OCI-LY3 (cell line): ENCODE measurements around the gene SPOCK1.

Experiments
- H2AFZ ChIP-seq: fragments of 200-600, 300-600 bp; shearing (Covaris generic); 2 replicates; pipeline ENCODE4 v1.6.0; 2014; ENCODE audit warnings: antibody characterized with exemption, low read depth, low read length
- H3K27ac ChIP-seq: fragments of 200-600, 300-600 bp; sonication (generic); 2 replicates; pipeline ENCODE4 v1.5.1; 2014; ENCODE audit warnings: mild to moderate bottlenecking, low read length, moderate library complexity, mixed read lengths
- H3K27me3 ChIP-seq: fragments of 200-600, 300-600 bp; sonication (generic); 2 replicates; pipeline ENCODE4 v1.6.1; 2014; ENCODE audit warnings: low read depth, low read length, mixed read lengths
- H3K36me3 ChIP-seq: fragments of 200-600, 300-600 bp; sonication (generic); replicated peaks from 2 replicates; pipeline ENCODE3; 2014; ENCODE audit warnings: low read depth, low read length, mixed read lengths
- H3K4me1 ChIP-seq: fragments of 300-600, 200-600 bp; sonication (generic); 2 replicates; pipeline ENCODE4 v1.6.1; 2014; ENCODE audit warnings: low read length, mixed read lengths
- H3K4me2 ChIP-seq: fragments of 200-600, 300-600 bp; sonication (generic); 2 replicates; pipeline ENCODE4 v1.6.1; 2014; ENCODE audit warnings: low read length, mixed read lengths
- H3K4me3 ChIP-seq: fragments of 300-600, 200-600 bp; sonication (generic); 2 replicates; pipeline ENCODE4 v1.5.1; 2014; ENCODE audit warnings: antibody characterized with exemption, mild to moderate bottlenecking, low read length, moderate library complexity
- H3K79me2 ChIP-seq: fragments of 300-600, 200-600 bp; shearing (Covaris generic); 2 replicates; pipeline ENCODE4 v1.6.1; 2014; ENCODE audit warnings: mild to moderate bottlenecking, low read length, mixed read lengths
- H3K9ac ChIP-seq: fragments of 300-600, 200-600 bp; shearing (Covaris generic); 2 replicates; pipeline ENCODE4 v1.6.0; 2014; ENCODE audit warnings: mild to moderate bottlenecking, low read length, moderate library complexity
- H3K9me3 ChIP-seq: fragments of 200-600, 300-600 bp; shearing (Covaris generic); 2 replicates; pipeline ENCODE4 v1.6.1; 2014; ENCODE audit warnings: low read length, mixed read lengths; ENCODE audit not compliant: insufficient read depth
- H4K20me1 ChIP-seq: fragments of 200-600, 300-600 bp; sonication (generic); 2 replicates; pipeline ENCODE4 v1.6.1; 2016; ENCODE audit warnings: low read length, mixed read lengths; ENCODE audit not compliant: insufficient read depth
- EZH2phosphoT487 ChIP-seq: fragments of 200-600 bp; shearing (Covaris generic); IDR thresholded peaks from 2 replicates; pipeline ENCODE4 v1.6.1; 2018; ENCODE audit warnings: antibody characterized with exemption, mixed run types, low read depth
- TF ChIP-seq, protein P1 (sequence below): fragments of 200-600, 300-600 bp; sonication (generic); IDR thresholded peaks from 2 replicates; pipeline ENCODE4 v1.5.1; 2014; ENCODE audit warnings: antibody characterized with exemption, low read length, low read depth

The SPOCK1 gene

DNA sequence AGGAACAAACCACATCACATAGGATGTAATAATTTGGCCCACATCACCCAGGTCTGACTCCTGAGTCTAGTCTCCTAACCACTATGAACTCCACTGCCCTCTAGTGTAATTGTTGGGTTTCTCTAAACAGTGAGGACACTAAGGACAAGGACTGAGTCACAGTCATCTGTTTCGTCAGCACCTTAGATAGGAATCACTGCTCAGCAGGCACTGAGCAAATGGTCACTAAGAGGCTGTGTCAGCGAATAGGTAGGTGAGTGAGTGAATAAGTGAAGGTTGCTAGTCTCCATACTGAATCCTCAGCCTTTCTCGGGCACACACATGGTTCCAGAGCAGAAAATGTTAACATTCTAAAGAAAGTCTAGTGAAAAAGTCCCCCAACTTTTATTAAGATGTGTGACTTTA is 278.6 kb downstream of the SPOCK1 start:
- Histone ChIP-seq H3K27me3 (no peaks in the 10 kb centered on the region), H3K4me2 (no peak overlapping the region), H3K9ac (no peak overlapping the region), H3K9me3 (no peaks in the 10 kb centered on the region), H3K36me3 (no peaks in the 10 kb centered on the region), H2AFZ (no peak overlapping the region), H3K4me3 (no peak overlapping the region), H3K27ac (no peak overlapping the region), H3K4me1 (no peaks in the 10 kb centered on the region), H4K20me1 (no peaks in the 10 kb centered on the region), H3K79me2 (no peaks in the 10 kb centered on the region)
- TF ChIP-seq EZH2phosphoT487, result no peak
- TF ChIP-seq, protein P1, sequence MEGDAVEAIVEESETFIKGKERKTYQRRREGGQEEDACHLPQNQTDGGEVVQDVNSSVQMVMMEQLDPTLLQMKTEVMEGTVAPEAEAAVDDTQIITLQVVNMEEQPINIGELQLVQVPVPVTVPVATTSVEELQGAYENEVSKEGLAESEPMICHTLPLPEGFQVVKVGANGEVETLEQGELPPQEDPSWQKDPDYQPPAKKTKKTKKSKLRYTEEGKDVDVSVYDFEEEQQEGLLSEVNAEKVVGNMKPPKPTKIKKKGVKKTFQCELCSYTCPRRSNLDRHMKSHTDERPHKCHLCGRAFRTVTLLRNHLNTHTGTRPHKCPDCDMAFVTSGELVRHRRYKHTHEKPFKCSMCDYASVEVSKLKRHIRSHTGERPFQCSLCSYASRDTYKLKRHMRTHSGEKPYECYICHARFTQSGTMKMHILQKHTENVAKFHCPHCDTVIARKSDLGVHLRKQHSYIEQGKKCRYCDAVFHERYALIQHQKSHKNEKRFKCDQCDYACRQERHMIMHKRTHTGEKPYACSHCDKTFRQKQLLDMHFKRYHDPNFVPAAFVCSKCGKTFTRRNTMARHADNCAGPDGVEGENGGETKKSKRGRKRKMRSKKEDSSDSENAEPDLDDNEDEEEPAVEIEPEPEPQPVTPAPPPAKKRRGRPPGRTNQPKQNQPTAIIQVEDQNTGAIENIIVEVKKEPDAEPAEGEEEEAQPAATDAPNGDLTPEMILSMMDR, result peak; percentile 39

DNA sequence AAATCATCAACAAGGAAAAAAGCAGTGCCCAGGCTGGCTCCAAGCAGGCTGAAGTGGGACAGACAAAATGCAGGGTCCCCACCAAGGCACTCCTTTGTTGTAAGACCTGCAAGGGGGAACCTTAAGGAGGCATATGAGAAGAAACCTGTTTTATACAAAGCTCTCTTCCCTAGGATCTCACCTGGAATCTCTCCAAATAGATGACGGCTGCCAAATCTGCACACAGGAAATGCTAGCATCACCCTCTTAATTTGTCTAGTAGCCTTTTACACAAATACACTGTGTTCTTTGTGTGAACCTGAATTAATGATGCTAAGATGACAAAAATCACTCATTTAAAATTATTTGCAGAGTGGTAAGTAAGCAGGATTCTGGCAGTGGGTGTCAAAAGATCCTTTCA is 280.2 kb downstream of the SPOCK1 start:
- Histone ChIP-seq H4K20me1 (no peaks in the 10 kb centered on the region), H2AFZ (no peak overlapping the region), H3K9me3 (no peaks in the 10 kb centered on the region), H3K9ac (no peak overlapping the region), H3K4me3 (no peak overlapping the region), H3K27me3 (no peaks in the 10 kb centered on the region), H3K79me2 (no peaks in the 10 kb centered on the region), H3K27ac (no peak overlapping the region), H3K4me2 (no peak overlapping the region), H3K4me1 (no peaks in the 10 kb centered on the region), H3K36me3 (no peaks in the 10 kb centered on the region)
- TF ChIP-seq EZH2phosphoT487, result no peak
- TF ChIP-seq, protein P1, result no peak

DNA sequence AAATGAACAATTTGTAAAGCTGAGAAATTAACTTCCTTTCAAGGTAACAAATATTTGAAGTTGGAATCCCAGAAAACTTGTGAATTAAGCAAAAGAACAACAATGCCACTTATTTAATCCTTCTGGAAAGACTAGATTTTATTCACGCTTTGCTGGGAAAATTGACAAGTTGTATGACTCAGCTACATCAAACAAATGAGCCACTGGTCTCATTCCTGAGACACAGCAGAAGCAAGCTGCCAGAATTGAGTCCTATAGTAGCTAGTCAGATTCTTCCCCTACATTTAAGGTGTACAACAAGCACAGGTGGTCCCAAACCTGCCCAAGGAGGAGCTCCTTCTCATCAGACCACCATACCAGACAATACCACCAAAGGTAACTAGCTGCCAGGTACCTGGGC is 280.7 kb downstream of the SPOCK1 start:
- Histone ChIP-seq H3K9ac (no peak overlapping the region), H3K27me3 (no peaks in the 10 kb centered on the region), H3K27ac (no peak overlapping the region), H3K9me3 (no peaks in the 10 kb centered on the region), H3K4me1 (no peaks in the 10 kb centered on the region), H3K4me3 (no peak overlapping the region), H3K4me2 (no peak overlapping the region), H3K36me3 (no peaks in the 10 kb centered on the region), H2AFZ (no peak overlapping the region), H3K79me2 (no peaks in the 10 kb centered on the region), H4K20me1 (no peaks in the 10 kb centered on the region)
- TF ChIP-seq, protein P1, result no peak
- TF ChIP-seq EZH2phosphoT487, result no peak

DNA sequence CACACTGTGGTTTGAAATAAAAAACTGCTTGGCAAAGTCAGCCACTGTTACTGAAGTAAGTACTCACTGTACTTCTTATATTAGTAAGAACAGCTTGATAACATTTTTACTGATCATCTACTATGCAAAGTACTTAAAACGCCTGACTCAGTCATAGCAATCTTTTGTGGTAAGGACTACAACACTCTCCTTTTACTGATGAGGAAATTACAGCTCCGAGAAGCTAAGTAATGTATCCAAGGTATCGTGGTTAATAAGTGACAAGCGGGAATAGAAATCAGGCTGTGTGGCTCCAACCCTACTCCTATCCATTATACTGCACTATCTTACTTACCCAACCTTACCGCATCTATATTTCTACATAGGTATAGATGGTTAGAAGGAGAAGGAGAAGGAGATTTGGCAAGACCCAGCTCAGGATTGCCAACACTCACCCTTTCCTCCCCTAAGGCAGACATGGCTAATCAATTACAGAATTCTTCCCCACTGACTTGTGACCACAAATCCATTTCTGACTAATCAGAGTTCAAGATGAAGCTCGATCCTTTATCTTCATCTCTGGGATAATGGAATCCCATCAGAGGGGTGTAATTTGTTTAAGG is 281.4 kb downstream of the SPOCK1 start:
- Histone ChIP-seq H3K9ac (no peak overlapping the region), H3K9me3 (no peaks in the 10 kb centered on the region), H3K79me2 (no peaks in the 10 kb centered on the region), H3K4me2 (no peak overlapping the region), H3K4me1 (no peaks in the 10 kb centered on the region), H3K27ac (no peak overlapping the region), H4K20me1 (no peaks in the 10 kb centered on the region), H3K4me3 (no peak overlapping the region), H2AFZ (no peak overlapping the region), H3K36me3 (no peaks in the 10 kb centered on the region), H3K27me3 (no peaks in the 10 kb centered on the region)
- no peak for TF ChIP-seq EZH2phosphoT487
- TF ChIP-seq, protein P1, result no peak
